Activated CD4-positive, alpha-beta T cell treated with anti-CD3 and anti-CD28 coated beads, Interleukin-2, Interleukin-4, amounts not matched to agents 100 ng/mL and 50 ng/mL, durations not matched to agents 16 hours and 8 hours (primary cell): ENCODE results near the gene SKIC8.

ENCODE experiments used
- DNase-seq: peaks from one replicate; pipeline ENCODE4 v3.0.0-alpha.2; 2020; ENCODE audit warnings: low spot score

The SKIC8 gene

GRCh38 chr15:78321786-78322185 lies 22.4 kb upstream of the SKIC8 start:
- DNase-seq = no peak

- no peak for DNase-seq
These were observed 21.7 kb upstream of the SKIC8 start for GRCh38 chr15:78321041-78321570.

- no peak for DNase-seq
These were observed 20.8 kb upstream of the SKIC8 start for GRCh38 chr15:78320183-78320582.

- no peak for DNase-seq
These were observed 20.2 kb upstream of the SKIC8 start for GRCh38 chr15:78319588-78319987.

GRCh38 chr15:78317145-78317836 lies 17.9 kb upstream of the SKIC8 start:
- no peak for DNase-seq

GRCh38 chr15:78316283-78317083 lies 17.1 kb upstream of the SKIC8 start:
- DNase-seq = no peak

GRCh38 chr15:78315686-78316282 lies 16.4 kb upstream of the SKIC8 start:
- DNase-seq = no peak

- DNase-seq = no peak
These were observed 14.8 kb upstream of the SKIC8 start for GRCh38 chr15:78314181-78314581.

- DNase-seq = no peak
These were observed 14.0 kb upstream of the SKIC8 start for GRCh38 chr15:78313383-78313782.

- DNase-seq = no peak
These were observed 13.5 kb upstream of the SKIC8 start for GRCh38 chr15:78312957-78313356.

- no peak for DNase-seq
These were observed 13.1 kb upstream of the SKIC8 start for GRCh38 chr15:78312536-78312935.

GRCh38 chr15:78311292-78311691 lies 11.9 kb upstream of the SKIC8 start:
- no peak for DNase-seq

GRCh38 chr15:78308422-78309032 lies 9.1 kb upstream of the SKIC8 start:
- DNase-seq = peak; percentile 62

- DNase-seq = no peak
These were observed 8.6 kb upstream of the SKIC8 start for GRCh38 chr15:78307976-78308375.

GRCh38 chr15:78306176-78306774 lies 6.9 kb upstream of the SKIC8 start:
- no peak for DNase-seq

- no peak for DNase-seq
These were observed 5.0 kb upstream of the SKIC8 start for GRCh38 chr15:78304216-78305066.

- DNase-seq = peak; percentile 54
These were observed 3.3 kb upstream of the SKIC8 start for GRCh38 chr15:78302579-78303312.

GRCh38 chr15:78301828-78302227 lies 2.4 kb upstream of the SKIC8 start:
- no peak for DNase-seq

GRCh38 chr15:78301326-78301725 lies 1.9 kb upstream of the SKIC8 start:
- peak; percentile 26 for DNase-seq

GRCh38 chr15:78292219-78292618 lies 7.2 kb downstream of the SKIC8 start:
- DNase-seq = no peak
